ENCODE data around the gene CTIF.
"Not testable (repeated sequence)": the region's sequence is repeated elsewhere in the genome, so short reads cannot be mapped to it uniquely, and the experiment has no call there.

Gene CTIF

GRCh38 chr18:48811977-48812451 is 273.2 kb downstream of the CTIF start:
- DNase-seq = not testable (repeated sequence)

DNA sequence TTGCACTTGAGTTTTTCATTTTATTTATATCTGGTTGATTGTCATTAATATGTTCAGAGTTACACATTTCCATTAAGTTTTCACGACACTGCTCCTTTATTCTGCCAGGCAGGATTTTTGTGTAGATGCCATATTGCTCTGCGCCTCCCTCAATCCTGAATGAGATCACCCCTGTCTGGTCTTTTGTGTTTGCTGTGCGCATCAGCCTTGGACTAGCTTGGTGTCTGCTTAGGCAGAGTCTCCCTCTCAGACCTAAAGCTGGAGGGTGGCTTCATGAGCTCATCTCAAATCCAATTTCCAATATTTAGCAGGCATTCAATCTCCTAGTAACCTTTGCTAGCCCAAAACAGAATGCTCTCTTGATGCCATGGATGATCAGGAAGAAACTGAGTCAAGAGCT is 274.5 kb downstream of the CTIF start:
- no peak for DNase-seq

DNA sequence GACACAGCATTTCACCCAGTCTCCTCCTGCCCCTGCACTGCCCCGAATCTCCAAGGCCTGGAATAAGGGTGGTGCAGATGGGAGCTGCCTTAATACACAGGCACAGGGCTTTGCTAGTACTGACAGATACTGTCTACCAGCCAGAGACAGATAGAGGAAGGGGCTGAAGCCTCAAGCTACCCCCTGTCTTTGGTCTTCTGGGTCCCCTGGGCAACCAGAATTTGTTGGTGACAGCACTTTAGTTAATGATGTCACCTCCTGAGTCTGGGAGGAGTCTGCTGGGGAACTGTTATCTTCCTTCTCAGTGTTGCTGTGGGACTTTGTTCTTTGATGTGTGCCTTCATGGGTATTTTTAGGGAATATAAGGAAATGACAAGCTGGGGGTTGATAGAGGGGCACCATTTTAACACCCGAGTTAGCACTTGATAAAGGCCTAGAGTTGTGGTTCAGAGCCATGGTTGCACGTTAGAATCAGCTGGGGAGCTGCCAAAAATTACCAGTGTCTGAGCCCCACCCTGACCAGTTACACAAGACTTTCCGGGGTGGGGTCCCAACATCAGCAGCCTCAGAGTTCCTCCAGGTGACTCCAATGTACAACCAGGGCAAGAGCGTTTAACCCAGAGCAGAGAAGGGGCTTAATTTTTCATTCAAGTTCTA is 275.1 kb downstream of the CTIF start:
- peak; percentile 80 to 87 for DNase-seq

DNA sequence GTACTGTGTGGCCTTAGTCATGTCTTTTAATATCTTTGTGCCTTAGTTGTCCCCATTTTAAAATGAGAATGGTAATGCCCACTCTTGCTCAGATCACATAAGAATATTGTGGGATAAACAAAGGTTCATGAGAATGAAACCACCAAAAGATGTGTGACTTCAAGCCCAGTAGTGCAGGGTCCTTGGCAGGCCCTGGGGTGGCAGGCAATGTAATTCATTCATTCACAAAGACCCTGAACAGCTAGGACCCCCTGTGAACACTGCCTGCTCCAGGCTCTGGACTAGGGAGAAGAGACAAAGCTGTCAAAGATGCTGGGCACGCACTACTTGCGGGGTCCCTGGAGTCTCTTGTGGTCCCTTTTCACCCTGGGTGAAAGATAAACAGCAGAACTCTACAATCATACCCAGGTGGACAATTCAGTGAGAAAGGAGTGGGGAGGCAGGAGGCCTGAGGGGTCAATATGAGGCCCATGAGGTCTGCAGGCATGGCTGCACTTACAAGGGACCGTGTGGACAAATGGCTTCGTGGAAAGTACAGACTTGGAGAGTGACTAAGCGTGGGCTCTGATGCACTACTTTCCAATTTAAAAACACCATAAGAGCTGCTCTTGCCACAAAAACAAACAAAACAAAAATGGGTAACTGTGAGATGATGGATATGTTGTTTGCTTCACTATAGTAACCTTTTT is 275.8 kb downstream of the CTIF start:
- DNase-seq = peak; percentile 56 to 61

DNA sequence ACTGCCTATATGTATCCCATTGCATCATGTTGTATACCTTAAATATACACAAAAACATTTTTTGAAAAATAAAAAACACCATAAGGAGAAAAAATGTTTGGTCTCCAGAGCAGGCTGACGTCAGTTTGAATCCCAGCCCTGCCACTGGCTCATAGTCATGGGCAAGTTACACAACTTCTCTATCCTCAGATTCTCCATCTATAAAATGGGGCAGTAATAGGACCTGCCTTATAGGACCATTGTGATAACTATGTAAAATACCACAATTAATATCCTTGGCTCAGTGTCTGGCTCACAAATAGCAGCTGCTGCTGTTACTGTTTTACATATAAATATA is 276.3 kb downstream of the CTIF start:
- DNase-seq = peak in 1 of 2 donors; percentile 34

GRCh38 chr18:48815581-48816324 is 276.9 kb downstream of the CTIF start:
- peak in 1 of 2 donors; percentile 20 for DNase-seq

DNA sequence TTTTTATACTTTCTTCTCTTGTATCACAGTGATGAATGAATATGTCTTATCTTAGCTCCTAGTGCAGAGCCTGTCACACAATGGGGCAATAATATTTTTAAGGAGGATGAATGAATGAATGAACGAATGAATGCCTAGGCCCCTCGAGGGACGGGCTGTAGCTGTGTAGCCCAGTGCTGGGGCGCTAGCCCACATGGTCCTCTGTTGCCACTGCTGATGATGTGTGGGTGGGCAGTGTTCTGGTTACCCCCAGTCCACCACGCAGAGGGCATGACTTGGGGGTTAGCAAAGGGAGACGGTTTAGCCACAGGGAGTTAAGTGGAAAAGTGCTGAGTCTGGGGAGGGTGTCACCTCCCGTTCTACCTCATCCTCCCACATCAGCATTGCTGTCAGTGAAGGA is 277.7 kb downstream of the CTIF start:
- no peak for DNase-seq

DNA sequence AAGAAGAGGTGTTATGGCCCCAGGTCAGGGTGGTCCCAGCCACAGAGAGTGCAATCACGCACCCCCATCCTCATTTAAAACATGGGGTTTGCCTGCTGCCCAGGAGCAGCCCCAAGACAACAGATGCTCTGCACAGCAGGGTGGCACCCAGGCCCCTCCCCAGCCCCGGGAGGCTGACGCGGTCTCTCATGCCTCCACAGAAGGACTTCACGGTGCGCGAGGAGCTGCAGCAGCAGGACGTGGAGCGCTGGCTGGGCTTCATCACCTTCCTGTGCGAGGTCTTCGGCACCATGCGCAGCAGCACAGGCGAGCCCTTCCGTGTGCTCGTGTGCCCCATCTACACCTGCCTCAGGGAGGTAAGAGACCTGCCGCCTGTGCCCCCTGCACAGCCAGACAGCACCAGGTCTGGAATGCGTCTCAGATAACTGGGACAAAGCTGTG is 278.2 kb downstream of the CTIF start:
- DNase-seq = no peak

DNA sequence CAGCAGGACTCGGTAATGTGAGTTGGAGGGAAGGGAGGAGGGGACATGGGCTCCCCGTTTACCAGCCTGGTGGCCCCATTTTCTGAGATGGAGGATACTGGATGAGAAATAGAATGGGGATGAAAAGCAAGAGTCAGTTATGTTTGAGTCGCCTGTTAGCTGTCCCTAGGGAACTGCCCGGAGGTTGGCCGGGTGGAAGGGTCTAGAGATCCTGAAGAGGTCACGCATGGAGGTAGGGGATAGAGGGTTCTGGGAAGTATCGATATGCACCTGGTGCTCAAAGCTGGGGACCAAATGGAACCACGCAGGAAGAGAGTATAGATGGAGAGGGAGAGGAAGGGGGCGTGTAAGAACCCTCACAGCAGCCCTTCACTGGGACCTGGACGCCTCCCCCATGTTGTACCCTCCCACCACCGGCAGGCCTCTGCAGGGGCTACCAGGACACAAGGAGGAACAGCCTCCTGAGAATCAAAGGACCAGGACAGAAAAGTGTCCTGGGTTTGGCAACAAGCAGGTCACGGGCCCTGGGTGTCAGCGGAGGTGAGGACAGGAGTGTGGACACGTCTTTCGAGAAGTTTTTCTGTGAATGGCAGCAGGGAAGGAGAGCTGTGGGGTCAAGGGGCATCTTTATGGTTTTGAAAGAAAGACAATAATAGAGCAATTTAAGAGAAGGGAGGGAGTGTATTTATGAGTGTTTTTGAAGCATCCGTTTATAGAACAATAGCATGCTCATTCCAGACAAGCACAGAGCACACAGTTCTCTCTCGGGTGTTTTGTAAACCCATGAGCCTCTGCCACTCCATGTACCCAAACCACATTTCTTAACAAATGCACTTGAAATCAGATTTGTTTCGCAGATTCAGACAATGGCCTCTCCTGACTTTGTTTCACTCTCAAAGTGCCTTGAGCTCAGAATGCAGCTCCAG is 279.8 kb downstream of the CTIF start:
- no peak for DNase-seq

DNA sequence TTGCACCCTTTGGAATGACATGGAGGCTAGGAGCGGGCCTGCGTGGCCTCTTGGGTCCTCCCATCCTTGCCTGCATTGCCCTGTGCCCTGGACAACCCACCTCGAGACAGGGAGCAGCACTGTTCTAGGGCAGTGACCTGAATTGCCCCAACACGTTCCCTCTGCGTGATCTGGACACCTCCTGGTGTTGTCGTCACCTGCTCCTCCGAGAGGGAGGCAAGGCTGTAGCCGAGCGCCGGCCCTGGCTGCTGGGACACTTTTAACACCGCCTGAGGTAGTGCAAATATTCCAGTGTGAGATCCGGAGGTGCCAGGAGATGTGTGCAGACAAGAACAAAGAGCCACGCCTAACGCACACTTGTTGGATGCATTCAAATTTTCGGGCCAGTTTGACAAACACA is 280.4 kb downstream of the CTIF start:
- no peak for DNase-seq

GRCh38 chr18:48819781-48820482 is 281.1 kb downstream of the CTIF start:
- no peak for DNase-seq

DNA sequence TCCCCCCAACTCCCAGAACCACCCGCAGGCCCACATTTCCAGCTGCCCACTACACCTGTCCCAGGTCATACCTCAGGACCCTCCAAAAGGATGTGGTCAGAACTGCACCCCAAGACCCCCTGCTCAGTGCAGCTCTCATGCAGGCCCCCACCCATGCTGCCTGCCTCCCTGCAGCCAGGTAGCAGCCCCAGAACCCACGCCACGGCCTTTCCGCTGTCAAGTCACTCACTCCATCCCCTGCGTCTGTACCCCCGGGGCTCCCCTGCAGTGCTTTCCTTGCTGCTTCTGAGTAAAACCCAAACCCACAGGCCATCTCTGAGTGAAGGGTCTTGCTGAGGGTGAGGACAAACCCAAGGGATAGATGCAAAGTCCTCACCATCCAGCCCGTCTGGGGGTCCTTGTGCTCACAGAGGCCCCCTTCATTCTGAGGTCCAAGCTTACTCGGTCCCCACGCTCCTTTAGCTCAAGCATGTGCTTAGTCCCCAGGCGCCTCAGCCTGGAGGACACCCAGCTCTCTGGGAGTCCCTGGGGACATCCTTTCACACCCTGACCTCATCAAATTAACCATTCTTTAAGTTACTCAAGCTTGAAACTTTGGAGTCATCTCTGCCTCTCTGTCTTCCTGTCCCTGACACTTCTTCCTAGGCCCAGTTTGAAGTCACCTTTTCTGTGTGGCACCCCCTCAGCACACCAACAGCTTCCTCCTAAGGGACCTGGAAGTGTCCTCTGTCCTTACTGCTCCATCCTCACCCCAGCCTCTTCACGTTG is 281.8 kb downstream of the CTIF start:
- peak in 1 of 2 donors; percentile 20 for DNase-seq

GRCh38 chr18:48821251-48821590 is 282.4 kb downstream of the CTIF start:
- no peak for DNase-seq

- no peak for DNase-seq
Measured at GRCh38 chr18:48821845-48822244, 283.0 kb downstream of the CTIF start.

- DNase-seq = no peak
Measured at GRCh38 chr18:48824231-48824970, 285.6 kb downstream of the CTIF start.

DNA sequence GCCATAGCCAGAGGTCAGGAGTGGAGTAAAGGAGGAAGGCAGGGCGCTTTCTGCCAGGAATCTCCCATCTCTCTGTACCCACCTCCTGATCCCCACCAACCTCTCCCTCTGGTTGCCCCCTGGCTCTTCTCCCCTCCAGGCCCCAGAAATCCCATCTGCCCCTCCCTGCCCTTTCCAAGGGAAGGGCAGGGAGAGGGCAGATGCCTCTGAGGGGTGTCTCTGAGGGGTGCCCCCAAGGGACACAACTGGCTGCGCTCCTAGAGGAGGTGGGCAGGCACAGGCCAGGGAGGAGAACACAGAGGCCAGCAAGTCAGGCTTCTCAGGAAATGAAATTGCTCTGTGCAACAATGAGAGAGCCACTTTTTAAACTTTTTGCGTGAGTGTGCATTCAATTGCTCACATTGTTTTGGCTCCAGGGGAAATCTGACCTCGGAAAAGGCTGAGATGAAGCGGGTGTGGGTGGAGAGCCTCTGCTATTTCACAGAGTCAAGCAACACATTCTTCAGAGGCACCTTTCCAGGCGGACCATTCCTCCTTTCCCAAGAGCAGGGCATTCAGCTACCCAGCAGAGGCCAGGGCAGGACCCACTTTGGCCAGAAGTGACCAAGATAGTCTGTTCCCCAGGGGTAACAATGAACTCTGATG is 286.4 kb downstream of the CTIF start:
- DNase-seq = no peak

- no peak for DNase-seq
Measured at GRCh38 chr18:48826271-48826670, 287.4 kb downstream of the CTIF start.

- no peak for DNase-seq
Measured at GRCh38 chr18:48826806-48827205, 288.0 kb downstream of the CTIF start.

DNA sequence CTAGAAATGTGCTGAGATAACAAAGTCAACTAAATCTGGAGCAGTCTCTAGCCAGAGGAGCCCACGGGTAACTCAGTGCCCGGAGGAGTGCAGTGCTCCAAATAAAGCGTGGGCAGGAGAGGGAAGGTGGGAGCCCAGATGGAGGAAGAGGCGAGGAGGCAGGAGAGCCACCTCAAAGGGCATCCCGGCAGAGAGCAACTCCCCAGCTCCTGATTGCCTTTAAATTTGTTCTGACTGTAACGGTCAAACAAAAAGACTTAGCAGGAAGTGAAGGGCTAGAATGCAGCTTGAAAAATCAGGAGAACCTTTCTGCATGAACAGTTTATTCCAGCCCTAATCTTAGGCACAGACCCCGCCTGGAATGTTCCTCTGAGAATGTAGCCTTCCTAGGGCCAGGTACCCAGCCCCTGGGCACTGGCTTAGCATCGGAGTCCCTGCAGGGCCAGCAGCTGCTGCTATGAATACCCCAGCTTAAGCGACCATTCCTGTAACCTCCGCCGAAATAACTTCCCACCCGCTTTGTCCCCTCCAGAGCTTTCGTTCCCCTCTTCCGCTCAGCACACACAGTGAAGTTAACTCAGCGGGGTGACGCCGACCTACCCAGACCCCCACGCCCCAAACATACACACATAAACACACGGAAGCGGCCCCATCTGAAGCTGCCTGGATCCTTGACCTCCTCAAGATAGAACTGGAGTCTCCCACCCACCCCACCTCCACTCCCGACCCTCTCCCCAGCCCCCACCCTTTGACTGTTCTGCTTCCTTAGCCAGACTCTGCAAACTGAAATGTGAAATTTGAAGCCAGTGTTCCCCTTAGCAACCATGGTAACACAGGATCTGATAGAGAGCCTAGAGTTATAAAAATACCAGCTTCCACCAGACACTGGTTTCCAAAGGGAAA is 288.7 kb downstream of the CTIF start:
- DNase-seq = no peak

Data from CD4-positive, alpha-beta T cell treated with Interleukin-1 beta for 1 hour (primary cell).